K562 (cell line): ENCODE results near the gene GRIK1. TPM values are rescaled to one million over a fixed set of nuclear protein-coding genes. Genes with fewer than 3 reads are reported as not detected.

Experiments used
- BRF1 ChIP-seq: IDR thresholded peaks from 3 replicates; pipeline ENCODE4 v1.6.1; 2011; ENCODE audit warnings: borderline replicate concordance, mild to moderate bottlenecking; ENCODE audit not compliant: insufficient read length; ENCODE audit errors: extremely low read depth
- CHD1 ChIP-seq: fragments of 200-600 bp; sonication (generic); IDR thresholded peaks from one replicate; pipeline ENCODE4 v1.6.1; 2012; ENCODE audit warnings: mild to moderate bottlenecking, moderate library complexity, low read length, inconsistent platforms
- DMBX1 ChIP-seq: fragments of 250-450 bp; sonication (Bioruptor Pico); IDR thresholded peaks from 2 replicates; pipeline ENCODE4 v1.8.0; 2022; ENCODE audit warnings: inconsistent platforms, mild to moderate bottlenecking, moderate library complexity, borderline replicate concordance
- E2F5 ChIP-seq: sonication (generic); formaldehyde crosslinking; IDR thresholded peaks from 2 replicates; pipeline ENCODE4 v1.8.0; 2022; ENCODE audit warnings: mild to moderate bottlenecking, missing genetic modification reagents
- HDAC1 ChIP-seq, 2 experiments: fragments of 450-650 bp; IDR thresholded peaks; 2 replicates each; pipeline ENCODE4 v1.6.1; 2016 to 2017; ENCODE audit warnings: inconsistent platforms in 1 of 2, mild to moderate bottlenecking in 1 of 2, moderate library complexity in 1 of 2
- HINFP ChIP-seq: fragments of 450-650 bp; conservative IDR thresholded peaks from 2 replicates; pipeline ENCODE4 v1.6.1; 2016; ENCODE audit warnings: missing genetic modification characterization, low read depth, mild to moderate bottlenecking, control low read depth, missing compliant biosample characterization
- L3MBTL2 ChIP-seq: fragments of 450-650 bp; IDR thresholded peaks from 2 replicates; pipeline ENCODE4 v1.6.1; 2016; ENCODE audit warnings: mild to moderate bottlenecking, moderate library complexity
- MCM5 ChIP-seq: fragments of 450-650 bp; IDR thresholded peaks from 2 replicates; pipeline ENCODE4 v1.6.1; 2016; ENCODE audit warnings: low read depth
- NR2C2 ChIP-seq, 2 experiments: fragments of 200-800 bp in 1 of 2; sonication (Bioruptor generic) in 1 of 2; sonication (generic) in 1 of 2; formaldehyde crosslinking in 1 of 2; IDR thresholded peaks; 2 replicates each; pipeline versions ENCODE4 v1.6.1 to v1.8.0; 2016 to 2022; ENCODE audit warnings: mild to moderate bottlenecking in 1 of 2, missing compliant biosample characterization in 1 of 2, missing genetic modification characterization in 1 of 2, missing genetic modification reagents in 1 of 2
- NR4A1 ChIP-seq, 2 experiments: fragments of 250-450 bp in 1 of 2; fragments of 450-650 bp in 1 of 2; sonication (Bioruptor Pico) in 1 of 2; IDR thresholded peaks; 2 replicates each; pipeline versions ENCODE4 v1.4.0 to v1.6.1; 2016 to 2020; ENCODE audit warnings: mild to moderate bottlenecking in 2 of 2, missing compliant biosample characterization in 1 of 2, missing genetic modification characterization in 1 of 2, moderate library complexity in 1 of 2
- POLR2AphosphoS5 ChIP-seq: IDR thresholded peaks from 2 replicates; pipeline ENCODE4 v1.6.1; 2011; ENCODE audit warnings: mild to moderate bottlenecking, low read depth, low read length, moderate library complexity; ENCODE audit not compliant: control insufficient read depth, insufficient read depth
- SETDB1 ChIP-seq: IDR thresholded peaks from one replicate; pipeline ENCODE4 v1.6.1; 2012; ENCODE audit warnings: low read length, control low read depth, inconsistent platforms
- STAT6 ChIP-seq: sonication (generic); formaldehyde crosslinking; IDR thresholded peaks from 2 replicates; pipeline ENCODE4 v1.8.1; 2023; ENCODE audit warnings: mild to moderate bottlenecking, missing genetic modification reagents
- TAF15 ChIP-seq: fragments of 200-400 bp; formaldehyde crosslinking; IDR thresholded peaks from 2 replicates; pipeline ENCODE4 v1.6.1; 2017; ENCODE audit warnings: mild to moderate bottlenecking, low read depth, low read length, moderate library complexity
- TBL1XR1 ChIP-seq, 2 experiments: IDR thresholded peaks; 2 replicates each; pipeline ENCODE4 v1.6.1; 2012; ENCODE audit warnings: improper control_type of control experiment in 2 of 2, low read length in 2 of 2, mild to moderate bottlenecking in 1 of 2
- VEZF1 ChIP-seq: fragments of 200-800 bp; sonication (Bioruptor generic); IDR thresholded peaks from 2 replicates; pipeline ENCODE4 v1.6.1; 2017; ENCODE audit warnings: missing genetic modification characterization, missing compliant biosample characterization
- ZKSCAN8 ChIP-seq: fragments of 200-800 bp; sonication (Bioruptor generic); IDR thresholded peaks from 2 replicates; pipeline ENCODE4 v1.6.1; 2016; ENCODE audit warnings: missing genetic modification characterization, missing compliant biosample characterization
- ZNF197 ChIP-seq: fragments of 200-800 bp; sonication (Bioruptor generic); IDR thresholded peaks from 2 replicates; pipeline ENCODE4 v1.6.1; 2016; ENCODE audit warnings: low read depth, missing genetic modification characterization, missing compliant biosample characterization
- ZNF311 ChIP-seq: fragments of 250-450 bp; sonication (Bioruptor Pico); IDR thresholded peaks from 2 replicates; pipeline ENCODE4 v1.4.0; 2020; ENCODE audit warnings: mild to moderate bottlenecking, moderate library complexity
- ZNF354B ChIP-seq: fragments of 250-450 bp; sonication (Bioruptor Pico); IDR thresholded peaks from 2 replicates; pipeline ENCODE4 v1.4.0; 2020
- ZNF696 ChIP-seq: fragments of 250-450 bp; sonication (Bioruptor Pico); conservative IDR thresholded peaks from 2 replicates; pipeline ENCODE4 v1.4.0; 2020; ENCODE audit warnings: mild to moderate bottlenecking, moderate library complexity
- ZNF717 ChIP-seq: fragments of 250-450 bp; sonication (Bioruptor Pico); IDR thresholded peaks from 2 replicates; pipeline ENCODE4 v1.5.0; 2021
- polyA plus RNA-seq, 8 experiments: library from polyadenylated mRNA; depleted of rRNA in 4 of 8; stranded (reverse) in 5 of 8; unstranded in 3 of 8; fragments of >200 nt; fragmentation: Nextera tagmentation in 2 of 8; fragmentation: Illumina TruSeq in 1 of 8; extraction: Ambion mirVana in 2 of 8; extraction: Trizol in 1 of 8; gene quantifications; 2 replicates each; pipeline versions ENCODE4 v1.2.1 to v1.2.3, GENCODE V29; 2011 to 2014; ENCODE audit warnings: inconsistent platforms in 1 of 8, missing spikeins in 1 of 8
- total RNA-seq, 7 experiments: library from RNA; depleted of rRNA in 6 of 7; stranded (reverse); fragments of >200 nt in 6 of 7; fragmentation: Illumina TruSeq in 2 of 7; extraction: Trizol in 2 of 7; gene quantifications; 2 replicates each; pipeline versions ENCODE4 v1.2.1 to v1.2.3, GENCODE V29; 2011 to 2021; ENCODE audit warnings: low replicate concordance in 1 of 7

Gene GRIK1
- total and polyA plus RNA-seq, 9 of the 15 experiments (the other 6 are each of a cell fraction or from before 2014, with no cell fraction given), result 0.17 to 2.8 (median 0.53) TPM

- peak; percentile 82; the same call in 1 of the 2 replicates for TF ChIP-seq DMBX1 (CRISPR knock-in tag)
- peak; percentile 22; the same call in 1 of the 2 replicates for TF ChIP-seq L3MBTL2
- TF ChIP-seq ZNF717 (CRISPR knock-in tag), result no peak
- no peak for TF ChIP-seq ZNF354B
- TF ChIP-seq ZNF311 (CRISPR knock-in tag), result 0 out of 2 replicates have a peak, but pooled peaks have one; percentile 29
- no peak for TF ChIP-seq MCM5
- TF ChIP-seq E2F5, result no peak
- TF ChIP-seq HINFP (tag), result no peak
- no peak for TF ChIP-seq NR2C2 (CRISPR knock-in tag; IDR thresholded peaks at IDR 0.05)
- TF ChIP-seq NR2C2 (tag; IDR thresholded peaks at IDR 0.05), result no peak
- no peak for TF ChIP-seq POLR2AphosphoS5
- TF ChIP-seq BRF1, result no peak
- peak; percentile 38; the same call in 1 of the 2 replicates for TF ChIP-seq VEZF1 (CRISPR knock-in tag)
- TF ChIP-seq SETDB1, result no peak
- peak in 1 of 2 experiments; percentile 41; a peak in 1 of 4 replicates for TF ChIP-seq TBL1XR1 (IDR thresholded peaks at IDR 0.05; ENCODE audit: low read length in 2 of 2)
- TF ChIP-seq STAT6, result no peak
- no peak for TF ChIP-seq HDAC1 (IDR thresholded peaks at IDR 0.05)
- no peak for TF ChIP-seq ZNF696 (CRISPR knock-in tag)
- no peak for TF ChIP-seq TAF15
- TF ChIP-seq CHD1, result no peak
- TF ChIP-seq ZKSCAN8, result no peak; the same call in 1 of the 2 replicates
- peak; percentile 40; the same call in 1 of the 2 replicates for TF ChIP-seq ZNF197
- 0 out of 2 replicates have a peak, but pooled peaks have one; percentile 2 for TF ChIP-seq NR4A1 (CRISPR knock-in tag; IDR thresholded peaks at IDR 0.05)
- no peak for TF ChIP-seq NR4A1 (tag; IDR thresholded peaks at IDR 0.05)
These were observed 289.2 kb downstream of the GRIK1 start (continued) for GRCh38 chr21:29650523-29651022.
